ENCODE data around the gene ARID5B. TPM values are rescaled to one million over a fixed set of nuclear protein-coding genes. Genes with fewer than 3 reads are reported as not detected.

The ARID5B gene
- total and polyA plus RNA-seq, 5 donors from 2014 or later, result 58.1 to 169 (median 64.0) TPM

DNA sequence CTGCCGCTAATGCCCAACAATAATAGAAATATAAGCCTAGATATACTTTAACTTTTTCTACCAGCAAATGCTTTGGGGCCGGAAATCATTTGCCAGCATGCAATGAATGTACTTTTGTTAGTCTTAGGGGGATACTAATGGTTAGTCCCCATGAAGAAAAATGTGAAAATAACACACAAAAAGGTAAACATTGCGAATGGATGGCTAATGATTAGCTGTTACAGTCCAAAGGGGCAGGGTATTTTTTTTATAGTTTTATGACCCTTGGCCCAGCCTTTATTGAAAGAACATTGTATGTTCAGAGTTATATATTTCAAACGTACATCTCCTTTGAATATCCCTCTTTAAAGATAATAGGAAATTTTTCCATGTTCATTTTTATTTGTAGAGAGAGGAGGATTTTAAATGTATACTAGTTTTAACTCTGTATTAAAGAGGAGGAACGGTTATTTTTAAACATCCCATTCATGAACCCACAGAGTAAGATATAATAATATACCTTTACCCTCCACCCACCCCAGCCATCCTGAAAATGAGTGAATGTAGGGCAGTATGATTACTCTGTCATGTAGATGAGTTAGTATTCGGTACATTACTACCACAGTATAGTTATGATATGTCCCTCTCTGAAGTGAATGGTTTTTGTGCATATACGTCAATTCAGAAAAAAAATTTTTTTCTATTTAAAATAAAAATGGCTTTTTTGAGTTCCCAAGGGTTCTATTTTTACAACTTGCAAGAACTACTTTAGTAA is 63.6 kb downstream of the ARID5B start:
- no peaks in the 10 kb centered on the region for H3K27me3 Mint-ChIP-seq
- H3K9me3 ChIP-seq (ENCODE audit: control insufficient read depth in 2 of 2, low read length in 2 of 2), result no peaks in the 10 kb centered on the region
- peaks cover 0 to 2% (median 0%) of the 10 kb centered on the region in 7 donors for H3K9me3 Mint-ChIP-seq
- peaks cover 35 to 86% (median 68%) of the 10 kb centered on the region in 4 donors for H3K4me1 Mint-ChIP-seq
- peaks cover 49% of the 10 kb centered on the region for H3K4me1 ChIP-seq (ENCODE audit: control insufficient read depth, insufficient read depth, low read length, poor library complexity, severe bottlenecking)
- H3K36me3 ChIP-seq (ENCODE audit: control insufficient read depth, insufficient read depth, low read length), result peaks cover 28% of the 10 kb centered on the region
- H3K27me3 ChIP-seq (ENCODE audit: control insufficient read depth, insufficient read depth, low read length), result no peaks in the 10 kb centered on the region
- H3K27ac ChIP-seq (ENCODE audit: insufficient read depth, low read length, poor library complexity, severe bottlenecking), result no peak overlapping the region
- H3K36me3 Mint-ChIP-seq, result peaks cover 50% of the 10 kb centered on the region
- ATAC-seq (ENCODE audit: low read depth in 2 of 2) (no peak), DNase-seq (no peak)
- peak overlapping the region; percentile 10 for H3K4me3 ChIP-seq (ENCODE audit: low read depth, low read length)
- H3K27ac Mint-ChIP-seq, result peak overlapping the region in 1 of 3 donors; percentile 80
- no peak overlapping the region for H3K4me3 Mint-ChIP-seq

DNA sequence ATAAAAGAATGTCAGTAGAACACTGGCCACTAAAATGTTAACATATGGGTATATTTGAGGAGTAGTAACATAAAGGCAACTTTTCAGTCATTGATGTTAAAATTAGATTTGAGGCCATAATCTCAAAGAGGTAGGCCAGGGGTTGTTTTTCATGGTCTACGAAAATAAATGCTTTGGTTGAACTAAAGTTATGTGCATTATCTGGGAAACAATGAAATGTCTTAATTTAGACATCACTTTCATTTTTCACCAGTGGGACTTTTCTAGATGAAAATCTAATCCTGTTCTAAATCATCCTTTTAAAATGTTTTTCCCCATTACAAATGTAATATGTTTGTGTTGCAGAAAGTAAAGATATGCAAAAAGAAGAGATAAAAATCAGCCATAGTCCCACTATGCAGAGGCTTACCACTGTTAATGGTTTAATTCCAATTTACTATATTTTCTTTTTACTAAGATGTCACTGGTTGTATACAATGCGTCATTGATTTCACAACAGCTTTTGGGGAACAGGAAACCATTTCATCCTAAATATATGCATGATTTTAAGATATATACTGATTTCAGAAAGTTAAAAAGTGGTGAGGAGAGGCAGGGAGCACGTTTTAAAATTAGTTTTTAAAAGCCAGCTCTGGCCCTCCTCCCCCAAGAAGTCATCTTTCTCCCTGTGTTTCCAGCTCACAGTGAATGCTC is 64.3 kb downstream of the ARID5B start:
- H3K27me3 ChIP-seq (ENCODE audit: control insufficient read depth, insufficient read depth, low read length), result no peaks in the 10 kb centered on the region
- H3K27me3 Mint-ChIP-seq, result no peaks in the 10 kb centered on the region
- no peak overlapping the region for H3K27ac ChIP-seq (ENCODE audit: insufficient read depth, low read length, poor library complexity, severe bottlenecking)
- H3K9me3 ChIP-seq (ENCODE audit: control insufficient read depth in 2 of 2, low read length in 2 of 2), result no peaks in the 10 kb centered on the region
- H3K36me3 ChIP-seq (ENCODE audit: control insufficient read depth, insufficient read depth, low read length), result peaks cover 31% of the 10 kb centered on the region
- H3K4me3 Mint-ChIP-seq, result no peak overlapping the region
- peaks cover 44% of the 10 kb centered on the region for H3K4me1 ChIP-seq (ENCODE audit: control insufficient read depth, insufficient read depth, low read length, poor library complexity, severe bottlenecking)
- peaks cover 50% of the 10 kb centered on the region for H3K36me3 Mint-ChIP-seq
- peaks cover 0 to 2% (median 0%) of the 10 kb centered on the region in 7 donors for H3K9me3 Mint-ChIP-seq
- peak overlapping the region in 1 of 3 donors; percentile 75 for H3K27ac Mint-ChIP-seq
- peak overlapping the region; percentile 13 for H3K4me3 ChIP-seq (ENCODE audit: low read depth, low read length)
- ATAC-seq (ENCODE audit: low read depth in 2 of 2), result no peak
- DNase-seq, result no peak
- peaks cover 42 to 88% (median 71%) of the 10 kb centered on the region in 4 donors for H3K4me1 Mint-ChIP-seq

DNA sequence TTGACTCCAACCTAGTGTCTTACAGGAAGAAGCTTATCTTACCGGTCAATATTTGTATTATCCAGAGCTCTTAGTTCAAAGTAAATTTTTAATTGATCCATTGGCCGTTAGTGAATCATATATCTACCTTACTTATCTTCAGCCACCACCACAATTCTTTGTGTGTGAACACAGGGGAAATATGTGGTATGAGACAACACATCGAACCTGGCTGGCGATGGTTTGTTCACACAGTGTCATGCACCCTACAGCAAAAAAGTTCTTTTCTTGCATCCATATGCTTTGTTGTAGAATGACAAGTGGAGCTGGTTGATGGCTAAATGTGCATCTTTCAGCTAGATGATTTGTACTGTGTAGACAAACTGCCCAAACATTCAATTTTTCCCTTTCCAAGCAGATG is 65.8 kb downstream of the ARID5B start:
- ATAC-seq (ENCODE audit: low read depth in 2 of 2), result no peak
- H3K4me1 ChIP-seq (ENCODE audit: control insufficient read depth, insufficient read depth, low read length, poor library complexity, severe bottlenecking), result peaks cover 32% of the 10 kb centered on the region

DNA sequence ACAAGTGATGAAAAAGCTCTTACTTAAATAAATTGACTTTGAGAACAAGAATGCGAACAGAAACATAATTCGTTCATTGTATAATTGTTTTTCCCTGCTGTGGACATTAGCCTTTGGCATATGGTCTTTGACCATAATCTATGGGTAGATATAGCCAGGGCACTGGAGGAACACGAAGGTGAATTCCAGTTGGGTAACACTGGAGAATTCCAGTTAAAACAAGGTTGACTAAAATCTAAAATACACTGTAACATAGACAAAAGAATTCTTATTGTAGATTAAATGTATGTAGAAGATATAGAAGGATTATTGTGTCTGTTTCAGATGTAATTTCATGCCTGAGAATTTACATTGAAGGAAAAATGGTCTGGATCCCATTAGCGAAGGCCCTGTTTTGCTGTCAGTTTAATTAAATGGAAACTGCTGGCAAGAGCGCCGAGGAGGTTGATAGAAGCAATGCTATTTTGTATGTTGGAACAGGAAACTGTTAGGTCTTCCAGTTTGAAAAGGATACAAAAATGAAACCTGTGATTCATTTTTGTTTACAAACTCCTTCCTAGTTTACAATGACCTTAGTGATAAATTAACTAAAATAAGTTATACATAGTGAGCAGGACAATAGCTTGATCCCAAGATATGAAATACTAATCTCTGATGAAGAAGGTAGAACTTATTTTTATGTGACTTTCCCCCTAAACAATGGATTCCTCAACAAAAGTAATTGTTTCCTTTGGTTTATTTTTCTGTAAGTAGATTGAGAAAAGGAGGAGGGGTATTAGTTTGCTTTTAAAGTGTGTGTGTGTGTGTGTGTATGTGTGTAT is 68.9 kb downstream of the ARID5B start:
- H3K4me3 ChIP-seq (ENCODE audit: low read depth, low read length), result no peak overlapping the region
- ATAC-seq (ENCODE audit: low read depth in 2 of 2), result no peak
- Mint-ChIP-seq H3K9me3 (no peaks in the 10 kb centered on the region), H3K27ac (peak overlapping the region; percentile 1 to 71 (median 60)), H3K36me3 (peaks cover 52% of the 10 kb centered on the region), H3K4me3 (peak overlapping the region in 2 of 4 donors; percentile 3 to 5), H3K4me1 (peaks cover 42 to 79% (median 62%) of the 10 kb centered on the region in 4 donors), H3K27me3 (no peaks in the 10 kb centered on the region)
- DNase-seq, result no peak
- H3K9me3 ChIP-seq (ENCODE audit: control insufficient read depth in 2 of 2, low read length in 2 of 2), result no peaks in the 10 kb centered on the region
- no peak overlapping the region for H3K27ac ChIP-seq (ENCODE audit: insufficient read depth, low read length, poor library complexity, severe bottlenecking)
- H3K4me1 ChIP-seq (ENCODE audit: control insufficient read depth, insufficient read depth, low read length, poor library complexity, severe bottlenecking), result peaks cover 12% of the 10 kb centered on the region
- no peaks in the 10 kb centered on the region for H3K27me3 ChIP-seq (ENCODE audit: control insufficient read depth, insufficient read depth, low read length)
- peaks cover 28% of the 10 kb centered on the region for H3K36me3 ChIP-seq (ENCODE audit: control insufficient read depth, insufficient read depth, low read length)

More for the DNA sequence above, 65.8 kb downstream of the ARID5B start:
- DNase-seq, result no peak
- Mint-ChIP-seq H3K27me3 (no peaks in the 10 kb centered on the region), H3K4me3 (no peak overlapping the region), H3K36me3 (peaks cover 49% of the 10 kb centered on the region), H3K4me1 (peaks cover 43 to 83% (median 68%) of the 10 kb centered on the region in 4 donors), H3K9me3 (peaks cover 0 to 2% (median 0%) of the 10 kb centered on the region in 7 donors), H3K27ac (peak overlapping the region in 1 of 3 donors; percentile 60)
- Histone ChIP-seq H3K27ac (ENCODE audit: insufficient read depth, low read length, poor library complexity, severe bottlenecking) (no peak overlapping the region), H3K4me3 (ENCODE audit: low read depth, low read length) (no peak overlapping the region), H3K9me3 (ENCODE audit: control insufficient read depth in 2 of 2, low read length in 2 of 2) (no peaks in the 10 kb centered on the region), H3K27me3 (ENCODE audit: control insufficient read depth, insufficient read depth, low read length) (no peaks in the 10 kb centered on the region), H3K36me3 (ENCODE audit: control insufficient read depth, insufficient read depth, low read length) (peaks cover 31% of the 10 kb centered on the region)

DNA sequence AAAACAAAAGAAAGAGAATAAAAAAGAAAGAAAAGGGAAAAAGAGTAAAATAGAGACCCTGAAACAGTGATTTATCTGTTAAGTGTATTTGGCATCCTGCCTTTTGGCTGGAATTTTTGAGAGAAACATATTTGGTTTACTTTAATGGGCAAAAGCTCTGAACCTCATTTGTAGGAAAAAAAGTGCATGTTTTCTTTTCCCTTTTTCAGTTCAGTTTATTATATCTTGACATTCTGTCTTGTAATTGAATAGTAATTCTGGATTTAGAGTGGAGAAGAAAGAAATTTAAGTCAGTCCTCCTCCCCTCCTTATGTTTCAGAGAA is 69.5 kb downstream of the ARID5B start:
- no peaks in the 10 kb centered on the region for H3K27me3 Mint-ChIP-seq
- H3K36me3 ChIP-seq (ENCODE audit: control insufficient read depth, insufficient read depth, low read length), result peaks cover 30% of the 10 kb centered on the region
- H3K36me3 Mint-ChIP-seq, result peaks cover 52% of the 10 kb centered on the region
- H3K9me3 Mint-ChIP-seq, result no peaks in the 10 kb centered on the region
- H3K4me3 Mint-ChIP-seq, result peak overlapping the region in 1 of 4 donors; percentile 3
- H3K4me1 Mint-ChIP-seq, result peaks cover 38 to 74% (median 60%) of the 10 kb centered on the region in 4 donors
- H3K27ac Mint-ChIP-seq, result peak overlapping the region; percentile 1 to 71 (median 60)
- no peaks in the 10 kb centered on the region for H3K27me3 ChIP-seq (ENCODE audit: control insufficient read depth, insufficient read depth, low read length)
- no peak for DNase-seq
- H3K27ac ChIP-seq (ENCODE audit: insufficient read depth, low read length, poor library complexity, severe bottlenecking), result no peak overlapping the region
- no peak for ATAC-seq (ENCODE audit: low read depth in 2 of 2)
- no peaks in the 10 kb centered on the region for H3K9me3 ChIP-seq (ENCODE audit: control insufficient read depth in 2 of 2, low read length in 2 of 2)
- peak overlapping the region; percentile 1 for H3K4me3 ChIP-seq (ENCODE audit: low read depth, low read length)
- peaks cover 7% of the 10 kb centered on the region for H3K4me1 ChIP-seq (ENCODE audit: control insufficient read depth, insufficient read depth, low read length, poor library complexity, severe bottlenecking)

DNA sequence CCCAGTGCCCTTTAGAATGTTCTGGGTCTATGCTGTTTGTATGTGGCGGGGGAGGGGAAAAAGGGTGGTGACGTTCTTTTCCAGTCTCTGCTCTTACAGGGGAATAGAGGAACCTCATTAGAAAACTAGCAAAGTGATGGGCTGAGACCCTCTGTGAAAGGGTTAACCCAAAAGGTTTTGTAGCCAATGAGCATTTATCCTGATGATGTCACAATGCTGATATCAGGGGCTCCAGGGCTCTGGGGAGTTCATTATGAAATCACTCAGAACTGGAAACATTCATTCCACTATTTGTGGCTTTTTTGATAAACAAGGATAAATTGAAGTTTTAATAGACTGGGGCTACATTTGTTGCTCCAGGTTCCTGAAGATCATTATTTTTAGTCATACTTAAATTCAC is 71.7 kb downstream of the ARID5B start:
- Histone ChIP-seq H3K4me1 (ENCODE audit: control insufficient read depth, insufficient read depth, low read length, poor library complexity, severe bottlenecking) (peaks cover 7% of the 10 kb centered on the region), H3K27ac (ENCODE audit: insufficient read depth, low read length, poor library complexity, severe bottlenecking) (no peak overlapping the region), H3K4me3 (ENCODE audit: low read depth, low read length) (no peak overlapping the region), H3K9me3 (ENCODE audit: control insufficient read depth in 2 of 2, low read length in 2 of 2) (no peaks in the 10 kb centered on the region), H3K27me3 (ENCODE audit: control insufficient read depth, insufficient read depth, low read length) (no peaks in the 10 kb centered on the region), H3K36me3 (ENCODE audit: control insufficient read depth, insufficient read depth, low read length) (peaks cover 20% of the 10 kb centered on the region)
- peaks cover 48% of the 10 kb centered on the region for H3K36me3 Mint-ChIP-seq
- no peak overlapping the region for H3K4me3 Mint-ChIP-seq
- DNase-seq, result no peak
- H3K27me3 Mint-ChIP-seq, result no peaks in the 10 kb centered on the region
- H3K27ac Mint-ChIP-seq, result peak overlapping the region in 2 of 3 donors; percentile 14 to 84
- ATAC-seq (ENCODE audit: low read depth in 2 of 2), result no peak
- peaks cover 27 to 72% (median 50%) of the 10 kb centered on the region in 4 donors for H3K4me1 Mint-ChIP-seq
- peaks cover 0 to 5% (median 0%) of the 10 kb centered on the region in 7 donors for H3K9me3 Mint-ChIP-seq

DNA sequence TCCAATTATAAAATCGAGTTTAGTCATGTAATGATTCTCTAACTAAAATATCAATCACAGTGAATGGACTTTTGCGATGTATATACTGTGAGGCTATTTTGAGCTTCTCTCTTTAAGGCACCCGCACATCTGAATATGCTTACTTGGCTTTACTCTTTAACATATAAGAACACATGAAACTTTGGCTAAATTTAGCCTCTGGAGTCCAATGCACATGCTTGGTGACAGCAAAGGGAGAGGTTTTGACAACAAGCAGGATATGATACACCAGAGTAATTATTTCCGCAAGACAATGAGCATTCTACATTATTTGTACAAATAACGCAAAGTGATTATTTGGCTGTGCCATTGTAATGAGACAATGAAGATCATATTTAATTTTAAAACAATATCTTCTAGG is 72.4 kb downstream of the ARID5B start:
- H3K4me1 ChIP-seq (ENCODE audit: control insufficient read depth, insufficient read depth, low read length, poor library complexity, severe bottlenecking), result peaks cover 7% of the 10 kb centered on the region
- ATAC-seq (ENCODE audit: low read depth in 2 of 2) (no peak), DNase-seq (no peak)
- no peaks in the 10 kb centered on the region for H3K27me3 Mint-ChIP-seq
- no peaks in the 10 kb centered on the region for H3K27me3 ChIP-seq (ENCODE audit: control insufficient read depth, insufficient read depth, low read length)
- peaks cover 27 to 72% (median 49%) of the 10 kb centered on the region in 4 donors for H3K4me1 Mint-ChIP-seq
- H3K36me3 ChIP-seq (ENCODE audit: control insufficient read depth, insufficient read depth, low read length), result peaks cover 20% of the 10 kb centered on the region
- peaks cover 47% of the 10 kb centered on the region for H3K36me3 Mint-ChIP-seq
- H3K4me3 ChIP-seq (ENCODE audit: low read depth, low read length), result no peak overlapping the region
- no peak overlapping the region for H3K27ac Mint-ChIP-seq
- no peaks in the 10 kb centered on the region for H3K9me3 ChIP-seq (ENCODE audit: control insufficient read depth in 2 of 2, low read length in 2 of 2)
- H3K4me3 Mint-ChIP-seq, result no peak overlapping the region
- H3K9me3 Mint-ChIP-seq, result peaks cover 0 to 5% (median 1%) of the 10 kb centered on the region in 7 donors
- no peak overlapping the region for H3K27ac ChIP-seq (ENCODE audit: insufficient read depth, low read length, poor library complexity, severe bottlenecking)
